Peyer's patch (tissue), 4 donors: Measurements from ENCODE around the gene CCDC28B.

ENCODE experiments used
- POLR2A ChIP-seq, 2 donors: fragments of 450-650 bp; IDR thresholded peaks; one replicate each; pipeline ENCODE4 v1.5.1; 2017; ENCODE audit warnings: antibody characterized with exemption in 2 of 2, mild to moderate bottlenecking in 2 of 2, moderate library complexity in 2 of 2
- TF ChIP-seq, protein P1 (sequence below), 6 experiments: fragments of 450-650 bp in 4 of 6; fragments of 200-600 bp in 2 of 6; sonication (generic) in 1 of 6; IDR thresholded peaks; one replicate each; pipeline ENCODE4 v1.5.1; 2017 to 2019; ENCODE audit warnings: antibody characterized with exemption in 6 of 6, mild to moderate bottlenecking in 3 of 6, moderate library complexity in 1 of 6

DNA sequence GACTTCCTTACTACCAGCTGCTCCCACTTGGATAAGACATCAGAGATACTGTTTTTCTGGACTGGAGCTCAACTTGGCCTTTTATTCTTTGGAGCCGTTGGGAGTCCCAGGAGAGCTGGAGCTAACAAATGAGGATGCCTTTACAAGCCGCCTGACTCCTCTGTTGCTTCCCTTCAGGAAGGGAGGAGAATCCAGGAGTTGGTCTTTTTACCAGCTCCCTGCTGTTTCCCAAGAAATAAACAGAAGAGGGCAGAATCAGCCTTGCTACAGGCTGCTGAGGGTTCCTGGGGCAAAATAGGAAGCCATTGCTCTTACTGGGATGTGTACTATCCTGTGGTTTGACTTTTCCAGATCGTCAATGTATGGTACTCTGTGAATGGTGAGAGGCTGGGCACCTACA, 23.3 kb downstream of the CCDC28B start:
- TF ChIP-seq, protein P1, sequence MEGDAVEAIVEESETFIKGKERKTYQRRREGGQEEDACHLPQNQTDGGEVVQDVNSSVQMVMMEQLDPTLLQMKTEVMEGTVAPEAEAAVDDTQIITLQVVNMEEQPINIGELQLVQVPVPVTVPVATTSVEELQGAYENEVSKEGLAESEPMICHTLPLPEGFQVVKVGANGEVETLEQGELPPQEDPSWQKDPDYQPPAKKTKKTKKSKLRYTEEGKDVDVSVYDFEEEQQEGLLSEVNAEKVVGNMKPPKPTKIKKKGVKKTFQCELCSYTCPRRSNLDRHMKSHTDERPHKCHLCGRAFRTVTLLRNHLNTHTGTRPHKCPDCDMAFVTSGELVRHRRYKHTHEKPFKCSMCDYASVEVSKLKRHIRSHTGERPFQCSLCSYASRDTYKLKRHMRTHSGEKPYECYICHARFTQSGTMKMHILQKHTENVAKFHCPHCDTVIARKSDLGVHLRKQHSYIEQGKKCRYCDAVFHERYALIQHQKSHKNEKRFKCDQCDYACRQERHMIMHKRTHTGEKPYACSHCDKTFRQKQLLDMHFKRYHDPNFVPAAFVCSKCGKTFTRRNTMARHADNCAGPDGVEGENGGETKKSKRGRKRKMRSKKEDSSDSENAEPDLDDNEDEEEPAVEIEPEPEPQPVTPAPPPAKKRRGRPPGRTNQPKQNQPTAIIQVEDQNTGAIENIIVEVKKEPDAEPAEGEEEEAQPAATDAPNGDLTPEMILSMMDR (IDR thresholded peaks at IDR 0.05) = no peak
- TF ChIP-seq POLR2A (IDR thresholded peaks at IDR 0.05) = no peak
